Osteoblast (primary cell): Measurements from ENCODE around the gene TPH2. TPM values are rescaled to one million over a fixed set of nuclear protein-coding genes. Genes with fewer than 3 reads are reported as not detected.

ENCODE experiments used
- DNase-seq: peaks from one replicate; pipeline ENCODE4 v3.0.0; 2011; ENCODE audit warnings: low spot score, mixed read lengths; ENCODE audit not compliant: insufficient read length; ENCODE audit errors: missing footprints
- H2AFZ ChIP-seq: 2 replicates; pipeline ENCODE4 v1.6.0; 2011; ENCODE audit warnings: mild to moderate bottlenecking, low read length
- H3K27ac ChIP-seq: 2 replicates; pipeline ENCODE4 v1.5.1; 2011; ENCODE audit warnings: mild to moderate bottlenecking, low read depth, low read length, moderate library complexity
- H3K27me3 ChIP-seq: 2 replicates; pipeline ENCODE4 v1.6.0; 2012; ENCODE audit warnings: mild to moderate bottlenecking, control low read depth, inconsistent platforms, low read length, moderate library complexity; ENCODE audit not compliant: insufficient read depth
- H3K36me3 ChIP-seq: 2 replicates; pipeline ENCODE4 v1.5.1; 2011; ENCODE audit warnings: mild to moderate bottlenecking, low read length, control low read depth, moderate library complexity; ENCODE audit not compliant: insufficient read depth
- H3K4me1 ChIP-seq: 2 replicates; pipeline ENCODE4 v1.5.1; 2011; ENCODE audit warnings: mild to moderate bottlenecking, low read length, control low read depth, moderate library complexity; ENCODE audit not compliant: insufficient read depth
- H3K4me2 ChIP-seq: 2 replicates; pipeline ENCODE4 v1.6.0; 2011; ENCODE audit warnings: mild to moderate bottlenecking, low read length; ENCODE audit not compliant: insufficient read depth
- H3K4me3 ChIP-seq: fragments of 200-600 bp; sonication (generic); 3 replicates; pipeline ENCODE4 v1.5.1; 2012; ENCODE audit warnings: mild to moderate bottlenecking, low read length, inconsistent platforms; ENCODE audit not compliant: insufficient read depth
- H3K79me2 ChIP-seq: 2 replicates; pipeline ENCODE4 v1.6.0; 2012; ENCODE audit warnings: mild to moderate bottlenecking, low read length, control low read depth, inconsistent platforms; ENCODE audit not compliant: insufficient read depth
- H3K9me3 ChIP-seq: 2 replicates; pipeline ENCODE4 v1.5.1; 2011; ENCODE audit warnings: low read depth, low read length, control low read depth
- H4K20me1 ChIP-seq: 2 replicates; pipeline ENCODE4 v1.6.0; 2012; ENCODE audit warnings: mild to moderate bottlenecking, low read length, control low read depth; ENCODE audit not compliant: insufficient read depth
- CTCF ChIP-seq: IDR thresholded peaks from 2 replicates; pipeline ENCODE4 v1.5.1; 2011; ENCODE audit warnings: mild to moderate bottlenecking, low read depth, low read length, moderate library complexity; ENCODE audit errors: extremely low read depth
- total RNA-seq: library from RNA; depleted of rRNA; stranded (reverse); fragments of >200 nt; gene quantifications from 2 replicates; pipeline ENCODE4 v1.2.3, GENCODE V29; 2012

TPH2 gene
- total RNA-seq, 1 donor: under 0.01 TPM

GRCh38 chr12:72072592-72073212 is 134.1 kb downstream of the TPH2 start:
- Histone ChIP-seq H2AFZ (no peak overlapping the region), H3K79me2 (no peaks in the 10 kb centered on the region), H3K36me3 (no peaks in the 10 kb centered on the region), H3K27ac (no peak overlapping the region), H3K9me3 (no peaks in the 10 kb centered on the region), H3K4me1 (no peaks in the 10 kb centered on the region), H3K4me3 (no peak overlapping the region), H3K27me3 (no peaks in the 10 kb centered on the region), H3K4me2 (no peak overlapping the region), H4K20me1 (no peaks in the 10 kb centered on the region)
- no peak for DNase-seq
- no peak for TF ChIP-seq CTCF

GRCh38 chr12:72074065-72074464 is 135.4 kb downstream of the TPH2 start:
- no peaks in the 10 kb centered on the region for H4K20me1 ChIP-seq
- H3K27me3 ChIP-seq: no peaks in the 10 kb centered on the region
- H3K36me3 ChIP-seq: no peaks in the 10 kb centered on the region
- H3K4me2 ChIP-seq: no peak overlapping the region
- no peaks in the 10 kb centered on the region for H3K4me1 ChIP-seq
- no peaks in the 10 kb centered on the region for H3K79me2 ChIP-seq
- H3K4me3 ChIP-seq: no peak overlapping the region
- no peak overlapping the region for H3K27ac ChIP-seq
- DNase-seq: no peak
- TF ChIP-seq CTCF: no peak
- H2AFZ ChIP-seq: no peak overlapping the region
- no peaks in the 10 kb centered on the region for H3K9me3 ChIP-seq

- no peaks in the 10 kb centered on the region for H3K36me3 ChIP-seq
- no peaks in the 10 kb centered on the region for H3K27me3 ChIP-seq
- no peaks in the 10 kb centered on the region for H3K4me1 ChIP-seq
- H3K79me2 ChIP-seq: no peaks in the 10 kb centered on the region
- H3K4me3 ChIP-seq: no peak overlapping the region
- no peaks in the 10 kb centered on the region for H4K20me1 ChIP-seq
- H3K9me3 ChIP-seq: no peaks in the 10 kb centered on the region
- H3K27ac ChIP-seq: no peak overlapping the region
- no peak for TF ChIP-seq CTCF
- no peak overlapping the region for H3K4me2 ChIP-seq
- DNase-seq: no peak
- no peak overlapping the region for H2AFZ ChIP-seq
Measured at GRCh38 chr12:72074956-72075355, 136.3 kb downstream of the TPH2 start.

GRCh38 chr12:72075401-72075800 is 136.8 kb downstream of the TPH2 start:
- Histone ChIP-seq H3K4me3 (no peak overlapping the region), H3K4me2 (no peak overlapping the region), H3K9me3 (no peaks in the 10 kb centered on the region), H3K79me2 (no peaks in the 10 kb centered on the region), H4K20me1 (no peaks in the 10 kb centered on the region), H3K27me3 (no peaks in the 10 kb centered on the region), H2AFZ (no peak overlapping the region), H3K27ac (no peak overlapping the region), H3K4me1 (no peaks in the 10 kb centered on the region), H3K36me3 (no peaks in the 10 kb centered on the region)
- no peak for DNase-seq
- no peak for TF ChIP-seq CTCF
